Measurements from ENCODE around the gene RCAN1. TPM values are rescaled to one million over a fixed set of nuclear protein-coding genes. Genes with fewer than 3 reads are reported as not detected.
A peak's percentile ranks its signal among the peaks of the same experiment; 100 is the strongest.
"Not testable (repeated sequence)": the region's sequence is repeated elsewhere in the genome, so short reads cannot be mapped to it uniquely, and the experiment has no call there.

The RCAN1 gene
- total and polyA plus RNA-seq, 10 donors = 5.3 to 28.6 (median 14.7) TPM

- intact Hi-C loops (cut with DNase I; ENCODE audit: low total_unique reads) = no loop called here
- Histone ChIP-seq H3K9me3 (peaks cover 0 to 13% (median 3%) of the 10 kb centered on the region in 8 donors), H3K36me3 (peaks cover 0 to 13% (median 0%) of the 10 kb centered on the region in 6 donors), H3K4me3 (no peak overlapping the region), H3K27me3 (replicated peaks in 1 of 7) (no peaks in the 10 kb centered on the region), H3K27ac (peak overlapping the region in 2 of 8 donors; percentile 3 to 64), H3K4me1 (peaks cover 0 to 5% (median 0%) of the 10 kb centered on the region in 6 donors)
- no peak for TF ChIP-seq CTCF (IDR thresholded peaks at IDR 0.05 in 8 of 11, conservative IDR thresholded peaks at IDR 0.05 in 3 of 11)
- no peak for TF ChIP-seq POLR2A (IDR thresholded peaks at IDR 0.05)
- no peak for TF ChIP-seq POLR2AphosphoS5 (IDR thresholded peaks at IDR 0.05)
- no peak for DNase-seq
- WGBS, 5 donors = 89 to 96% (median 95%) methylated on average over 4 of the region's 4 CpGs
Measured at GRCh38 chr21:34569381-34569979, 45.4 kb downstream of the RCAN1 start.

DNA sequence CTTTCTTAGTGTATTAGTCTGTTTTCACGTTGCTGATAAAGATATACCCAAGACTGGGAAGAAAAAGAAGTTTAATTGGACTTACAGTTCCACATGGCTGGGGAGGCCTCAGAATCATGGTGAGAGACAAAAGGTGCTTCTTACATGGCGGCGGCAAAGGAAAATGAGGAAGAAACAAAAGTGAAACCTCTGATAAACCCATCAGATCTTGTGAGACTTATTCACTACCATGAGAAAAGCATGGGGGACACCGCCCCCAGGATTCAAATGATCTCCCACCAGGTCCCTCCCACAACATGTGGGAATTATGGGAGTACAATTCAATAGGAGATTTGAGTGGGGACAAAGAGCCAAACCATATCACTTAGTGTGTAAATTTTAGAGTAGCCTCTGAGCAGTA, 46.1 kb downstream of the RCAN1 start:
- H3K4me3 ChIP-seq; DNase-seq; H3K27me3 ChIP-seq (replicated peaks in 1 of 7); H3K27ac ChIP-seq; H3K4me1 ChIP-seq; intact Hi-C loops (cut with DNase I; ENCODE audit: low total_unique reads): not testable (repeated sequence)
- H3K9me3 ChIP-seq = peaks cover 0 to 13% (median 3%) of the 10 kb centered on the region in 8 donors
- H3K36me3 ChIP-seq = peaks cover 0 to 13% (median 0%) of the 10 kb centered on the region in 6 donors
- 82 to 95% (median 92%) methylated on average over 4 of the region's 4 CpGs for WGBS, 5 donors

- intact Hi-C loops (cut with DNase I; ENCODE audit: low total_unique reads) = no loop called here
- Histone ChIP-seq H3K9me3 (peaks cover 0 to 8% (median 1%) of the 10 kb centered on the region in 8 donors), H3K36me3 (peaks cover 0 to 13% (median 0%) of the 10 kb centered on the region in 6 donors), H3K27me3 (replicated peaks in 1 of 7) (no peaks in the 10 kb centered on the region), H3K4me3 (no peak overlapping the region), H3K4me1 (peaks cover 0 to 5% (median 0%) of the 10 kb centered on the region in 6 donors), H3K27ac (no peak overlapping the region)
- DNase-seq = no peak
- TF ChIP-seq POLR2A (IDR thresholded peaks at IDR 0.05) (no peak), POLR2AphosphoS5 (IDR thresholded peaks at IDR 0.05) (no peak), CTCF (IDR thresholded peaks at IDR 0.05 in 8 of 11, conservative IDR thresholded peaks at IDR 0.05 in 3 of 11) (no peak)
- WGBS, 5 donors = 86 to 92% (median 90%) methylated on average over 10 of the region's 10 CpGs
Measured at GRCh38 chr21:34567604-34568155, 47.2 kb downstream of the RCAN1 start.

DNA sequence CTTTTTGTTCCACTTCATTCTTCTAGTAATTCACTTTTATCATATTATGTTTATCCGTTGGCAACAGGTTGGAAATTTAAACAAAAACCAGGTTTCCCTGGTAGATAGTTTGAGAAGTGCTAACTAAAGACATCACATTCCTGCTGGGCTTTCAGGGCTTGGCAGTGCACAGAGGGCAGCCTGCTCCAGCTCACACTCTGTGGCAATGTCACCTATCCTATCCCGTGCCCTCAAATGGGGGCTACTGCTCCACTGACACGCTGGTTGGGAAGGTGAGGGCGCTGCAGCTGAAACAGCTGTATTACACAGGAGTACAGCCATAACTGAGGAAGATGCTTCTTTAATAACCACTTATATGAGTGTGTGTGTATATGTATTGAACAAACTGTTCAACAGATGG, 49.7 kb downstream of the RCAN1 start:
- Histone ChIP-seq H3K36me3 (peaks cover 0 to 13% (median 0%) of the 10 kb centered on the region in 6 donors), H3K9me3 (no peaks in the 10 kb centered on the region), H3K27me3 (replicated peaks in 1 of 7) (no peaks in the 10 kb centered on the region), H3K4me3 (no peak overlapping the region), H3K4me1 (peaks cover 0 to 5% (median 0%) of the 10 kb centered on the region in 6 donors), H3K27ac (no peak overlapping the region)
- DNase-seq = no peak
- intact Hi-C loops (cut with DNase I; ENCODE audit: low total_unique reads) = no loop called here
- WGBS, 5 donors = 94 to 100% (median 98%) methylated on average over 4 of the region's 4 CpGs
- TF ChIP-seq CTCF (IDR thresholded peaks at IDR 0.05 in 8 of 11, conservative IDR thresholded peaks at IDR 0.05 in 3 of 11) (no peak), POLR2AphosphoS5 (IDR thresholded peaks at IDR 0.05) (no peak), POLR2A (IDR thresholded peaks at IDR 0.05) (no peak)

GRCh38 chr21:34563370-34563769, 51.5 kb downstream of the RCAN1 start:
- H3K27ac ChIP-seq; H3K4me1 ChIP-seq; DNase-seq; H3K4me3 ChIP-seq; H3K27me3 ChIP-seq (replicated peaks in 1 of 7); H3K9me3 ChIP-seq; intact Hi-C loops (cut with DNase I; ENCODE audit: low total_unique reads): not testable (repeated sequence)
- peaks cover 0 to 13% (median 0%) of the 10 kb centered on the region in 6 donors for H3K36me3 ChIP-seq
- 88 to 97% (median 93%) methylated on average over 2 of the region's 2 CpGs for WGBS, 5 donors
